HepG2 (cell line): ENCODE results near the gene TMEFF1. TPM values are rescaled to one million over a fixed set of nuclear protein-coding genes. Genes with fewer than 3 reads are reported as not detected.

ENCODE experiments used
- ATAC-seq: fragments of 200-7000 bp; cut with Tn5 transposase; 3 replicates; pipeline ENCODE4 v1.9.1; 2020; ENCODE audit warnings: mild to moderate bottlenecking, moderate library complexity
- BruUV-seq: library from RNA; stranded (reverse); fragments of 400-500 nt; replicated peaks from 2 replicates; lab custom pipeline; 2021; lab: Mats Ljungman, UMichigan
- CTCF ChIA-PET: fragments of 300-600 bp; formaldehyde crosslinking; extraction: SDS; loops from one replicate; lab custom pipeline; 2021; ENCODE audit warnings: low total read pairs, inconsistent platforms, low intra/inter-chr PET ratio; lab: Yijun Ruan, JAX
- POLR2A ChIA-PET: fragments of 350-600 bp; sonication (Branson Sonifier 250); formaldehyde crosslinking; loops from one replicate; lab custom pipeline; 2020; ENCODE audit warnings: antibody characterized with exemption, inconsistent platforms; lab: Yijun Ruan, JAX
- DNase-seq: peaks from one replicate; pipeline ENCODE4 v3.0.0-alpha.2; 2015; ENCODE audit warnings: low spot score
- FAIRE-seq: peaks from 3 replicates; lab custom pipeline; 2011; peaks lifted over from hg19 to GRCh38; lab: Jason Lieb, UNC
- H2AFZ ChIP-seq: one replicate; pipeline ENCODE4 v1.6.1; 2011; ENCODE audit warnings: low read length, inconsistent platforms
- H3K27ac ChIP-seq: fragments of 300-600 bp; 3 replicates; pipeline ENCODE4 v1.8.0; 2011; ENCODE audit warnings: mixed run types, mild to moderate bottlenecking, mixed read lengths, low read length, inconsistent platforms; ENCODE audit not compliant: insufficient read depth; ENCODE audit errors: extremely low read length
- H3K27me3 ChIP-seq, 2 experiments: fragments of 200-600 bp in 1 of 2; 2 replicates in 1 of 2; 3 replicates in 1 of 2; pipeline versions ENCODE4 v1.6.0 to v1.8.0; 2011; ENCODE audit warnings: low read length in 2 of 2, mild to moderate bottlenecking in 2 of 2, moderate library complexity in 2 of 2, inconsistent platforms in 1 of 2; ENCODE audit not compliant: insufficient read depth in 2 of 2, control insufficient read depth in 1 of 2
- H3K36me3 ChIP-seq, 2 experiments: fragments of 200-600 bp in 1 of 2; replicated peaks in 1 of 2; 2 replicates in 1 of 2; 3 replicates in 1 of 2; pipeline versions ENCODE4 v1.5.1 to v1.8.0; 2011; ENCODE audit warnings: low read length in 2 of 2, inconsistent platforms in 1 of 2; ENCODE audit not compliant: insufficient read depth in 2 of 2, control insufficient read depth in 1 of 2
- H3K4me1 ChIP-seq: 2 replicates; pipeline ENCODE4 v1.5.1; 2012; ENCODE audit warnings: low read length, inconsistent platforms; ENCODE audit not compliant: insufficient read depth
- H3K4me2 ChIP-seq: 2 replicates; pipeline ENCODE4 v1.6.0; 2011; ENCODE audit warnings: low read depth, low read length, inconsistent platforms
- H3K4me3 ChIP-seq, 3 experiments: fragments of 200-600 bp in 1 of 3; sonication (generic), shearing (Covaris generic) in 1 of 3; replicated peaks in 1 of 3; 2 replicates each; pipeline ENCODE4 v1.5.1; 2011 to 2016; ENCODE audit warnings: low read length in 3 of 3, inconsistent platforms in 2 of 3, low read depth in 2 of 3, mild to moderate bottlenecking in 2 of 3, control low read depth in 1 of 3, mixed read lengths in 1 of 3; ENCODE audit not compliant: insufficient read depth in 1 of 3
- H3K79me2 ChIP-seq: one replicate; pipeline ENCODE4 v1.6.1; 2011; ENCODE audit warnings: low read length, inconsistent platforms; ENCODE audit not compliant: insufficient read depth
- H3K9ac ChIP-seq: 2 replicates; pipeline ENCODE4 v1.6.0; 2011; ENCODE audit warnings: mild to moderate bottlenecking, low read depth, low read length, inconsistent platforms; ENCODE audit not compliant: insufficient read depth
- H3K9me3 ChIP-seq: 2 replicates; pipeline ENCODE4 v1.5.1; 2012; ENCODE audit warnings: mild to moderate bottlenecking, low read length
- H4K20me1 ChIP-seq: 2 replicates; pipeline ENCODE4 v1.6.0; 2011; ENCODE audit warnings: inconsistent platforms, mild to moderate bottlenecking, low read length, moderate library complexity; ENCODE audit not compliant: insufficient read depth
- FOXM1 ChIP-seq: sonication (generic); formaldehyde crosslinking; IDR thresholded peaks from 2 replicates; pipeline ENCODE4 v1.5.0; 2020; ENCODE audit warnings: missing genetic modification reagents
- KLF12 ChIP-seq: sonication (generic); formaldehyde crosslinking; IDR thresholded peaks from 2 replicates; pipeline ENCODE4 v1.4.0; 2020; ENCODE audit warnings: missing genetic modification reagents, borderline replicate concordance
- NFATC3 ChIP-seq: sonication (generic); formaldehyde crosslinking; IDR thresholded peaks from 2 replicates; pipeline ENCODE4 v1.5.1; 2020; ENCODE audit warnings: mild to moderate bottlenecking, missing genetic modification reagents
- PAWR ChIP-seq: sonication (generic); formaldehyde crosslinking; IDR thresholded peaks from 2 replicates; pipeline ENCODE4 v1.4.0; 2020; ENCODE audit warnings: missing genetic modification reagents, mild to moderate bottlenecking, borderline replicate concordance
- PLSCR1 ChIP-seq: sonication (generic); formaldehyde crosslinking; IDR thresholded peaks from 2 replicates; pipeline ENCODE4 v1.5.0; 2020; ENCODE audit warnings: missing genetic modification reagents, mild to moderate bottlenecking, borderline replicate concordance
- RBAK ChIP-seq: sonication (generic); formaldehyde crosslinking; IDR thresholded peaks from 2 replicates; pipeline ENCODE4 v1.5.1; 2020; ENCODE audit warnings: mild to moderate bottlenecking, missing genetic modification reagents
- TBX2 ChIP-seq: sonication (generic); formaldehyde crosslinking; IDR thresholded peaks from 2 replicates; pipeline ENCODE4 v1.5.0; 2020; ENCODE audit warnings: missing genetic modification reagents, mild to moderate bottlenecking, borderline replicate concordance
- ZBTB20 ChIP-seq: sonication (generic); formaldehyde crosslinking; IDR thresholded peaks from 2 replicates; pipeline ENCODE4 v1.8.1; 2023; ENCODE audit warnings: missing genetic modification reagents, low read depth, mild to moderate bottlenecking, borderline replicate concordance
- ZMYM2 ChIP-seq: sonication (generic); formaldehyde crosslinking; IDR thresholded peaks from 2 replicates; pipeline ENCODE4 v1.8.0; 2022; ENCODE audit warnings: mild to moderate bottlenecking, missing genetic modification reagents
- ZNF180 ChIP-seq: sonication (generic); formaldehyde crosslinking; IDR thresholded peaks from 2 replicates; pipeline ENCODE4 v1.4.0; 2020; ENCODE audit warnings: low read depth, missing genetic modification reagents, borderline replicate concordance
- ZNF709 ChIP-seq: sonication (generic); formaldehyde crosslinking; IDR thresholded peaks from 2 replicates; pipeline ENCODE4 v1.5.0; 2020; ENCODE audit warnings: mild to moderate bottlenecking, missing genetic modification reagents
- ZNF740 ChIP-seq: sonication (generic); formaldehyde crosslinking; IDR thresholded peaks from 2 replicates; pipeline ENCODE4 v1.4.0; 2020; ENCODE audit warnings: missing genetic modification reagents
- ZNF816 ChIP-seq: sonication (generic); formaldehyde crosslinking; IDR thresholded peaks from 2 replicates; pipeline ENCODE4 v1.8.0; 2022; ENCODE audit warnings: missing genetic modification reagents, mild to moderate bottlenecking, borderline replicate concordance
- WGBS: methylation state at CpG from one replicate; pipeline ENCODE4 v1.1.6; 2017; ENCODE audit warnings: low lambda C conversion rate; 5-methylcytosine and 5-hydroxymethylcytosine counted together
- in situ Hi-C: cut with HindIII; loops from 2 replicates; pipeline ENCODE4 v1.10.0; 2017; ENCODE audit warnings: low pct_unique_long_range_greater_than_20kb; ENCODE audit not compliant: extremely low pct_ligation_motif_present
- intact Hi-C: fragments of 100-400 bp; cut with micrococcal nuclease; formaldehyde crosslinking; loops from one replicate; pipeline ENCODE4 v1.10.0; 2022; ENCODE audit not compliant: unreplicated experiment
- polyA plus RNA-seq, 8 experiments: library from polyadenylated mRNA; depleted of rRNA in 3 of 8; stranded (reverse) in 7 of 8; unstranded in 1 of 8; fragments of >200 nt; fragmentation: Illumina TruSeq in 4 of 8; extraction: Trizol in 4 of 8; gene quantifications; 2 replicates each; pipeline versions ENCODE4 v1.2.1 to v1.2.3, GENCODE V29; 2011 to 2016; ENCODE audit warnings: low read depth in 4 of 8, missing spikeins in 1 of 8, mixed read lengths in 1 of 8; ENCODE audit not compliant: insufficient read depth in 1 of 8
- total RNA-seq, 5 experiments: library from RNA; depleted of rRNA; stranded (reverse); fragments of >200 nt; fragmentation: Illumina TruSeq; extraction: Trizol; gene quantifications; 2 replicates each; pipeline ENCODE4 v1.2.3, GENCODE V29; 2016; ENCODE audit warnings: low read depth in 1 of 5
- TF ChIP-seq, protein P1 (sequence below): IDR thresholded peaks from 2 replicates; pipeline ENCODE4 v1.6.1; 2016

TMEFF1 gene
- total and polyA plus RNA-seq, 2 of the 13 experiments (the other 11 are each of a cell fraction or from before 2014, with no cell fraction given) = 0.87 to 1.9 TPM

DNA sequence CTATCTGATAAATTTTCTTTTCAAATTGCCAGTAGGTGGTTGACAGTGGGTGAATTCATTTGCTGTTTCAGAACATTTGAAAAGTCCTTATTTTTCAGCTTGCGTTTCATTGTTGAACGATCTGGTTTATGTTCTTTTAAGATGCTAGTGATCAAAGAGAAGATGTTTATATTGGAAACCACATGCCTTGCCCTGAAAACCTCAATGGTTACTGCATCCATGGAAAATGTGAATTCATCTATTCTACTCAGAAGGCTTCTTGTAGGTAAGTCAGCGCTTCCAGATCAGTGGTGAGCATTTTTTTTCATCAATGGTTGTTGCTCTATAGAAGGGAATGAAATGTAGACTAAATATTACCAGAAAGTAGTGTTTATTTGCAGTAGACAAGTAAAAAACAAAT, 88.3 kb downstream of the TMEFF1 start:
- no peaks in the 10 kb centered on the region for H3K9me3 ChIP-seq
- ChIA-PET CTCF (no interaction called here), POLR2A (no interaction called here)
- H3K27me3 ChIP-seq = no peaks in the 10 kb centered on the region
- H3K9ac ChIP-seq = no peak overlapping the region
- H4K20me1 ChIP-seq = no peaks in the 10 kb centered on the region
- TF ChIP-seq ZNF816 = no peak
- no peaks in the 10 kb centered on the region for H3K4me1 ChIP-seq
- H3K79me2 ChIP-seq = no peaks in the 10 kb centered on the region
- no peak for FAIRE-seq
- no peak overlapping the region for H3K4me2 ChIP-seq
- no peak overlapping the region for H3K4me3 ChIP-seq
- in situ Hi-C loops (no loop called here), intact Hi-C loops (no loop called here)
- BruUV-seq = no TSS peak
- ATAC-seq = no peak
- H3K27ac ChIP-seq = no peak overlapping the region
- no peak for DNase-seq
- H3K36me3 ChIP-seq = no peaks in the 10 kb centered on the region
- no peak overlapping the region for H2AFZ ChIP-seq
- 80% methylated on average over 3 of the region's 3 CpGs for WGBS

- H3K9me3 ChIP-seq = no peaks in the 10 kb centered on the region
- no TSS peak for BruUV-seq
- no peak overlapping the region for H3K4me2 ChIP-seq
- intact Hi-C loops = no loop called here
- no peak overlapping the region for H3K4me3 ChIP-seq
- TF ChIP-seq NFATC3 (no peak), ZNF740 (no peak), ZNF180 (CRISPR knock-in tag) (no peak), PLSCR1 (CRISPR knock-in tag) (no peak), PAWR (no peak), ZNF709 (CRISPR knock-in tag) (no peak), KLF12 (no peak), TBX2 (CRISPR knock-in tag) (no peak), ZMYM2 (CRISPR knock-in tag) (no peak), FOXM1 (CRISPR knock-in tag) (no peak), RBAK (no peak), ZBTB20 (CRISPR knock-in tag) (no peak)
- TF ChIP-seq, protein P1, sequence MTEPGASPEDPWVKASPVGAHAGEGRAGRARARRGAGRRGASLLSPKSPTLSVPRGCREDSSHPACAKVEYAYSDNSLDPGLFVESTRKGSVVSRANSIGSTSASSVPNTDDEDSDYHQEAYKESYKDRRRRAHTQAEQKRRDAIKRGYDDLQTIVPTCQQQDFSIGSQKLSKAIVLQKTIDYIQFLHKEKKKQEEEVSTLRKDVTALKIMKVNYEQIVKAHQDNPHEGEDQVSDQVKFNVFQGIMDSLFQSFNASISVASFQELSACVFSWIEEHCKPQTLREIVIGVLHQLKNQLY (CRISPR knock-in tag) = no peak
- no peak overlapping the region for H3K27ac ChIP-seq
- H3K79me2 ChIP-seq = no peaks in the 10 kb centered on the region
- ChIA-PET POLR2A (no interaction called here), CTCF (no interaction called here)
- H3K9ac ChIP-seq = no peak overlapping the region
- no peak for FAIRE-seq
- no peaks in the 10 kb centered on the region for H4K20me1 ChIP-seq
- no peaks in the 10 kb centered on the region for H3K36me3 ChIP-seq
- ATAC-seq = no peak
- no peak overlapping the region for H2AFZ ChIP-seq
- WGBS = 27% methylated on average over 2 of the region's 3 CpGs
- no peaks in the 10 kb centered on the region for H3K4me1 ChIP-seq
- DNase-seq = no peak
- in situ Hi-C loops = no loop called here
- no peaks in the 10 kb centered on the region for H3K27me3 ChIP-seq
Observed at GRCh38 chr9:100567856-100568255, 94.9 kb downstream of the TMEFF1 start.
